ENCODE results near the gene PAPOLA.
"Not testable (repeated sequence)": the region's sequence is repeated elsewhere in the genome, so short reads cannot be mapped to it uniquely, and the experiment has no call there.

Gene PAPOLA

DNA sequence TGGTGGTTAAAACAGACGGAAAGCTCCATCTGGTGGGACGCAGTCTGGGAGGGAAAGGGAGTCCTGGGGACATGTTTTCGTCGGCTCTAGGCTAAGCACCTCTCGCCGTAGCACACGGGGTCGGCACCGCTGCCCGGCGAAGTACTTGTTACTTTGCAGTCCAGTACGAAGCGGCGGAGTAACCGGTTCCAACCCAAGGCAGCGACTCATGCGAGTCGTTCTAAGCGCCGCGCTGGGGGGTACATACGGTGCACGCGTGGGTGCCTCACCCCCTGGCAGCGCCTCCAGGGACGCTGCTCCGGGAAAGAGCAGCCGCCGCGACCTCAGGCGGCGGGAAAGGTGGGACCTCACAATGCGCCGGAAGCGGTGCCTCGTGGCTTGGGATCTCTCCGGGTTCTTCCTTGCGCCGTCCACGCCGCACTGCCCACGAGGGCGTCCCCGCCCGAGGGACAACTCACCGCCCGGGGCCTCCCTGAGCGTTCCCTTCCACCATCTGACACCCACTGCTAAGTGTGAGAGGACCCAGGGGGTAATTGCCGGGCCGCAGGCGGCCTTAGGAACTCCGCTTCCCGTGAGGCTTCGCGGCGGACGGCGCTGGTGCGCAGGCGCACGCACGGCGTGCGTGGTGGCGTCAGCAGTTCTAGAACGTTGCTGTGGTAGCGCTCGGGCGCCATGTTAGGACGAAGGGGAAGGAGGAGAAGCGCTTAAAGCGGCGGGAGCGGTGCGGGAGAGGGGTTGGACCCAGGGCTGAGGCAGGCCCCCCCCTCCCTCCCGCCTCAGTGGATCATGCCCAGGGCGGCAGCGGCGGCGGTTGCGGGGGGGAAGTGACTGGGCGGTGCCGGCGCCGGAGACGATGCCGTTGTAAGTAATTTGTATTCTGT lies at the start of gene PAPOLA:
Gene PAPOLA (plus strand): TSS at position 643 of the 881 bp plus-strand sequence. CDS start 211 bp downstream, at position 854.
- DNase-seq = peak; percentile 98

DNA sequence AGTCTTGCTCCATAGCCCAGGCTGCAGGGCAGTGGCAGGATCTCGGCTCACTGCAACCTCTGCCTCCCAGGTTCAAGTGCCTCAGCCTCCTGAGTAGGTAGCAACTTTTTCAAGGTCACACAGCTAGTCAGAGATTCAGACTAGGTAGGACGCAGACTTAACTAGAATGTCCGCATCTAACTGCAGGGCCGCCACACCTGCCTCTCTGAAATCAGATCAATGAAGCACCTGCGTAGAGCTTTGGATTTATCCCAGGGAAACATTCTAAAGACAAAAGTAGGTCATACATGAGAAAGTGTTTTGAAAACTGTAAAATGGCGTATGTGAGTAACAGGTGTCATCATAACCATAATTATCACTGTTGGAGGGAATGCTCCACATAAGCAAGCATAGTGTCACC lies 49.5 kb upstream of the PAPOLA start:
- no peak for DNase-seq

DNA sequence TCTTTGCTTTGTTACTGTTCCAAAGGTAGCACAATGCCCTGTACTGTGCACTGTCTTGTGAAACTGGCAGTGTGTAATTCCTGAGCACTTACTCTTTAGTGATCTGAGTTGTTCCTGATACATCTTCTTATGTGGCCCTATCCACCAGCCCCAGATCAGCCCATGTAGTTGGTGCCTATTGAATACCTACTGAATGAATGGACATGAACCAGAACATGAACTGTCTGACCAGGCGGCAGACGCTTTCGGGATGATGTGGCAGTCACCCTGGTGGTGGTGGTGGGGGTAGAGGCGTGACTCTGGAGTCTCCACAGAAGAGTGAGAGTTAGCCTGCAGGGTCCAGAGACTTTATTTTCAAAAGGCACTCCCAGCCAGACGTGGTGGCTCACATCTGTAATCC lies 46.6 kb upstream of the PAPOLA start:
- no peak for DNase-seq

DNA sequence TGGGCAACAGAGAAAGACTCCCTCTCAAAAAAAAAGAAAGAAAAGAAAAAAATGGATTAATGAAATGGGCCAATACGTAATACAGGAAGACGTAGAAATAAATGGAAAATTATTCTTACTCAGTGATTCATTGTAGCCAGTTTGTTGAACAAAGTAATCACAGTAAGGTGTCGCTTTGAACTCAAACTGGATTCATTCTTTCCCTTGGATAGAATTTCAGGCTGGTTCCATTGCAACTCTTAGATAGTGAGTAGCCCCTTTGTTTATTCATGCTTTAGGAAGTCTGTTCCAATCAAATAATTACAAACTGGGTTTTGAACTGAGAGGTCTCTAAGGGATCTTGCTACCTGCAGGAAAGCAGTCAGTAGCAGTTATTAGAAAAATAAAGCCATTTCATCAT lies 42.3 kb upstream of the PAPOLA start:
- no peak for DNase-seq

DNA sequence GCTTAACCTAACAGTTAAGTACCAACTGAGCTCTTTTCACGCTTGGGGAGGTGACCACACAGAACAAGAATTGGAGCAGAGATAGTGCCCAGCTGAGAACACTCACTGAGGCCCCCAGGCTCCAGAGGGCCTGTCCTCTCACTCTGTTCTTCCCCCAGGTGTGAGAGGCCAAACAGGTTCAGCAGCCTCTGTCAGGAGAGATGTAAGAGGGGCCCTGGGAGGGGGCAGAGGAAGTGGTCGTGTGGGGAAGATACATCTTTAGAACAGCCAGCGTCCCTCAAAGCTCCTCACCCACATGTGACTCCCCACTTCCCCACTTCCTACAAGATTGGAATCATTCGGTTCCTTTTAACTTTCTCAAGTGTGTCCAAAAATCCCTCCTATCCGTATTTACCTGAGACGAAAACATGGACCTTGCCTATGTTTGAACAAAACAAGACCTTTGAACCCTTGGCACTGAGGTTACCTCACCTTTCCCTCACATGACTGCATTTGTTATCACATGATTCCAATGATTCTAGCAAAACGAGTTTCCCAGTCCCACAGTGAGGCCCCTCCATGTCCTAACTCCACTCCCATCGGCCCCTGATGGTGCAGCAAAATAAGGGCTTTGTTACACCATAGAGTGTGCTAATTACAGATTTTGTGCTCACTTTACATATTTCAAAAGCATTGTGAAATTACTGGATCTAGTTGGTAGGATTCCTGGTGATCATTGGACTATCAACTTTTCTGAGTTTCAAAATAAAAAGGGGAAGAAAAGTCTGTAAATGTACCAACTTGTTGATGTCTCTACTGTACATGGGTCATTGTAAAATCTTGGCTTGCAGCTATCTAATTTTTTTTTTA lies 40.0 kb upstream of the PAPOLA start:
- DNase-seq = no peak

DNA sequence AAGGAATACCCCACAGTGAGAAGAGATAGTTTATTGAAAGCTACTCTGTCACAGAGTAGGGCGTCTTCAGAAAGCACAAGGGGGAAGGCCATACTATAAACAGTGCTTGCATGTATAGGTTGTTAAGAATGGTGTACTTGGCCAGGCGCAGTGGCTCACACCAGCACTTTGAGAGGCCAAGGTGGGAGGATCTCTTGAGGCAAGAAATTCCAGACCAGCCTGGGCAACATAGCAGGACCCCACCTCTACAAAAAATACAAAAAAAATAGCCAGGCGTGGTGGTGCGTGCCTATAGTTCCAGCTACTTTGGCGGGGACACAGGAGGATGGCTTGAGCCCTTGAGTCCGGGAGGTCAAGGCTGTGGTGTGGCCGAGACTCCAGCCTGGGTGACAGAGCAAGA lies 38.0 kb upstream of the PAPOLA start:
- DNase-seq = no peak

DNA sequence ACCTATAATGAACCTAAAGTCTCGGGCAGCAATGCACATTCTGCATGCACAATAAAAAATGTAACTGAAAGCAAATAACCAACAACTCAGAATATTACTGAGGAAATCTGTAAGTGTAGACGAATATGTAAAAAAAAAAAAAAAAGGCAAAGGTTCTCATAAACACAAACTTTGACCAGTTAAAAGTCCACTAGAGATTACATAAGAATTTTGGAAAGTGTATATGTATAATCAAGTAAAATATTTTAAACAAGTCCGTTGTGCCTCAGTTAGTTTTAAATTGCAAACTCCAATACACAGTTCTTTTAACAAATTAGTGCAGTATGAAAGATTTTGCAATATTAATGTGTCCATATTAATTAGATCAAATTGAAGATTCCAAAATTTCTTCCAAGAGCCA lies 35.3 kb upstream of the PAPOLA start:
- no peak for DNase-seq

DNA sequence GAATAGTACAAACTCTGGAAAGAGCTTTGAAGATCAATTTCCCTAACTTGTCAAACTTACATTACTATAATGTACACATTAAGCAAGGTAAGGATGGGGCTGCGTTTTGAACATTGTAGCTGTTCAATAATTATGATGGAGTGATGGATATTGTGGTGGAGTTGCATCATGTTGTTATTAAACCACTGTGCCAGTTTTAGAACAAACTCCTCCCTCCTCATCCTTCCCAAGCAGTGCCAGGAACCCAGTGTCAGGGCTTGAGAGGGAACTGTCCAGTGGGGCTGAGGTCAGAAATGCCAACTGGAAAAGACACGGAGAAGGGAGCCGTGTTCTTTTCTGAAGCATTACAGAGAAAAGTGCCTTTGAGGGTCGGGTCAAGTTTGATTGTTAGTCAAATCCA lies 31.9 kb upstream of the PAPOLA start:
- DNase-seq = no peak

DNA sequence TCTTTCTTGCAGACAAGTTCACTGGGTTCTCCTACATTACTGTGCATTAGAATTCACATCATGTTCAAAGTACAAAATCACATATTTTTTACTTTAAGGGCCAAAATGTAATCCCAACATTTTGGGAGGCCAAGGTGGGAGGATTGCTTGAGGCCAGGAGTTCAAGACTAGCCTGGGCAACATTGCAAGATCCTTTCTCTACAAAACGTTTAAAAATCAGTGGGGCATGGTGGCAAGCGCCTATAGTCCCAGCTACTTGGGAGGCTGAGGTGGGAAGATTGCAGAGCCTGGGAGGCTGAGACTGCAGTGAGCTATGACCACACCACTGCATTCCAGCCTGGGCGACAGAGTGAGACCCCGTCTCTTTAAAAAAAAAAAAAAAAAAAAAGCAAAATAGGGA lies 31.2 kb upstream of the PAPOLA start:
- not testable (repeated sequence) for DNase-seq

DNA sequence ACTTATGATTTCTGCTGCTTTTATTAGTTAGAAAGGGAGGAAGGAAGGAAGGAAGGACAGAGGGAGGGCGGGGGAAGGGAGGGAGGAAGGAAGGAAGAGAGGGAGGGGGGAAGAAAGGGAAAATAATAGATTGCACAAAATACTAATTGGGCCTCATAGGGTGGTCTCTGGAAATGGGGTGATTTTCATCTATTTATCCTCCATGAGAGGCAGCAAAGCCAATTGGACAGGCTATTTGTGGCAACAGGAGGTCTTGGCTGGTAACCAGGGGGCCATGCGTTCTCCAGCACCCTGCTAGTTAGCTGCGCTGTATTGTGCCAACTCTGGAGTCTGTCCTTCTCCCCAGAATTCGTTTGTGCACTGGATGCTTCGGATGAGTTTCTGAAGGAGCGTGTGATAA lies 24.1 kb upstream of the PAPOLA start:
- no peak for DNase-seq

DNA sequence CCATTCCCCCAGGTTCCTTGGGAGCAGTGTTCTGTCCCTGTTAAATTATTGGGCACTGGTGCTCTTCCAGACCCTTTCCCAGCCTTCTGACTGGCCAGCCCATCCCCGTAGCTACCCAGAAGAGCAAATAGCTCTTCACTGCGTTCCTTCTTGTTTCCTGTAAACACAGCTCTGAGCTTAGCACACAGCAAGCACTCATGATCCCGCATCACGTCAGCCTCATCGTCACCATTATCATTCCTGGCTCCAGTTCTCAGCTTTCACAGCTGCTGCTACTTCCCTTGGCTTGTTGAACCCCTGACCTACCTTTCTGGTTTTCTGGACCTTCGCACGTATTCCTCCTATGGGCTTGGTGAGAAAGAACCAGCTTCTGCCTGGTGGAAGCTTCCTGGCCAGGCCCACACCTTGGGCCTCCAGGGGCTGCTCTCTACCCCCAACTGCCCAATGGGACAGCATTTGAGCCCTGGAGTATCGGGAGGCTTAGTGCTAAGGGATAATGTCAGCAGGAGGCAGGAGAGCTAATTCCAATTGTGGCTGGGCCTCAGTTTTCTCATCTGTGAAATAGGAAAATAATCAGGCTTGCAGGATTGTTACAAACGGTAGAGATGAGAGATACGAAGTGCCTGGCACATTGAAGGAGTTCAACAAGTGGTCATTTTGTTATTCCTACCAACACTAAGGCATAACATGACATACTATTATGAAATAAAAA lies 22.6 kb upstream of the PAPOLA start:
- no peak for DNase-seq

DNA sequence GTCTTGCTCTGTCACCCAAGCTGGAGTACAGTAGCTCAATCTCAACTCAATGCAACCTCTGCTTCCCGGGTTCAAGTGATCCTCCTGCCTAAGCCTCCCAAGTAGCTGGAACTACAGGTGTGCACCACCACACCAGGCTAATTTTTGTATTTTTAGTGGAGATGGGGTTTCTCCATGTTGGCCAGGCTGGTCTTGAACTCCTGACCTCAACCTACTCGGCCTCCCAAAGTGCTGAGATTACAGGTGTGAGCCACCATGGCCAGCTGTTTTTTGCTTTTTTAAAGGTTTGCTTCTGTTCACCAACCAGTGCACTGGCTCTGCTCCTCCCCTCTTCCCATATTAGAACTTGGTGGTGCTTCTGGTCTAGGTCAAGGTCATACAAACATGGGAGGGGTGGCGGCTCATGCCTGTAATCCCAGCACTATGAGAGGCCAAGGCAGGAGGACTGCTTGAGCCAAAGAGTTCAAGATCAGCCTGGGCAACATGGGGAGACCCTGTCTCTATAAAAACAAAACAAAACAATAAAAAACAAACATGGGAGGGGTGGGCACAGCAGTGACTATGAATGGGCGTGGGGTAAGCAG lies 20.4 kb upstream of the PAPOLA start:
- DNase-seq = no peak

DNA sequence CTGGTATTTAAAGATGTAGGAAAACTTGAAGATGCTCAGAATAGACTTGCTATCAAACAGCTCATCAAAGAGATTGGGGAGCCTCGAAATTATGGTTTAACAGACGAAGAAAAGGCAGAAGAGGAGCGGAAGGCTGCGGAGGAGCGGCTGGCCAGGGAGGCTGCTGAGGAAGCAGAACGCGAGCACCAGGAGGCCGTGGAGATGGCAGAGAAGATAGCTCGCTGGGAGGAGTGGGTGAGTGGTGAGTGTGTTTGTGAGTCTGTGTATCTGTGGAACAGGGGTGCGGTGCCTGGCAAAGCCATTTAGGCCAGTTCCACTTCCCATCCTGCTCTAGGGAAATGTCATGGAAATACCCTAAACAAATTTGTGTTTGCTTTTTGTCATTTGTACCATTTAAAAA lies 19.2 kb upstream of the PAPOLA start:
- DNase-seq = no peak

DNA sequence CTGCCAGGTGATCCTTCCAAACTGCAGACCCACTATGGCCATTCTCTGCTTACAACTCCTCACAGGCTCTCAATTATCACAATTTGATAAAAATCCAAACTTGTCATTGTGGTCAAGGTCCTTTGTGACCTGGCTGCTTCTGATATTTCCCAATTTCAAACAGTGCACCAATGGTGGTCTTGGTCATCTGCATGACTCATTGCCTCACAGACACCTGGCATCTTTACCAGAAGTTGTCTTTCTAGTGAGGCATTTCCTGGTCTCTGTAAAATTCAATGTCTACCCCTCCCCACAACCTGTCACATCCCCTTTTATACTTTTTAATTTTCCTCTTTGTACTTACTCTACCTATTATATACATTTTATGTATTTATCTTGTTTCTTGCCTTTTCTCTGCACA lies 17.8 kb upstream of the PAPOLA start:
- DNase-seq = no peak

DNA sequence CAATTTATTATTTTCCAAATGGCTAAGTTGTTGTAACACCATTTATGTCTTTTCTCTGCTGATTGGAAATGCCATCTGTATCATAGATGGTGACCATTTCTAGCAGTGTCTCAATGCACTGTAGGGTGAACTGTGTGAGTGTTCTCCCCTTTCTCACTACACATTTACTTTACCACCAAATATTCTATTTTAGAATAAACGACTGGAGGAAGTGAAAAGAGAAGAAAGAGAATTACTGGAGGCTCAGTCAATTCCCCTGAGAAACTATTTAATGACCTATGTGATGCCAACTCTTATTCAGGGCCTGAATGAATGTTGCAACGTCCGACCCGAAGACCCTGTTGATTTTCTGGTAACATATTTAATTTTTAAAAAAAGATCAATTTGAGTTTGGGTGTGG lies 15.5 kb upstream of the PAPOLA start:
- DNase-seq = no peak

DNA sequence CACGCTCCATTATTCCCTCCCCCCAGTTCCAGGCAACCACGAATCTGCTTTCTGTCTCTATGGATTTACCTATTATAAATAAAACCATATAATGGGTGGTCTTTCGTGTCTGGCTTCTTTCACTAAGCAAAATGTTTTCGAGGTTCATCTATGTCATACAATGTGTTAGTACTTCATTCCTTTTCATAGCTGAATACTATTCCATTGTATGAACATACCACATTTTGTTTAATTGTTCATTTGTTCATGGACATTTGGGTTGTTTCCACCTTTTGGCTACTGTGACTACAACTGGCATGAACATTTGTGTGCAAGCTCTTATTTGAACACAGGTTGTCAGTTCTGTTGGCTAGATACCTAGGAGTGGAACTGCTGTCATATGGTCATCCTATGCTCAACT lies 12.9 kb upstream of the PAPOLA start:
- DNase-seq = no peak

DNA sequence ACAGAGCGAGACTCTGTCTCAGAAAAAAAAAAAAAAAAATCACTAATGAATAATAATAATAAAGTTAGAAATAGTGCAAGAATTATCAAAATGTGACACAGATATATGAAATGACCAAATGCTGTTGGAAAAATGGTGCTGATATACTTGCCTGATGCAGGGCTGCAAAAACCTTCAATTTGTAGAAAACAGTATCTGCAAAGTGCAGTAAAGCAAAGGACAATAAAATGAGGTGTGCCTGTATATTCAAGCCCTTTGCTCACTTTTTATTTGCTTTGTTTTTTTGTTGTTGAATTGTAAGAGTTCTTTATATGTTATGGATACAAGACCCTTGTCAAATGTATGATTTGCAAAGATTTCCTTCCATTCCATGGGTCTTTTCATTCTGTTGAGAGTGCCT lies 9.0 kb upstream of the PAPOLA start:
- no peak for DNase-seq

DNA sequence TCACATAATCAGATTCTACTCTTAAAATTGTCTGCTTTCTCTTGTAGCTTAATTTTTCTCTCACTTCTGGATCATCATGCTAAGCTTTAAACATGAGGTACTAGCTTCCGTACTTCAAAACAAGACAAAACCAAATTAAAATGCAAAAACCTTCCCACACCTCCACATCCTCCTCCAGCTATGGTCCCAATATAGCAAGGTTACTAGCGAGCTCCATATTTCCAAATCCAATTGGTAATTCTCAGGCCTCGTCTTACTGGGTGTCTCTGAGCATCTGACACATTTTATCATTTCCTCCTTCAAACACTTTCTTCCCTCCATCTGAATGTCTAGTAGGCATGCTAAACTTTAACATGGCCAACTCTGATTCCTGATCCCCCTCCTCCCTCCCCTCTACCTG lies 7.9 kb upstream of the PAPOLA start:
- DNase-seq = no peak

DNA sequence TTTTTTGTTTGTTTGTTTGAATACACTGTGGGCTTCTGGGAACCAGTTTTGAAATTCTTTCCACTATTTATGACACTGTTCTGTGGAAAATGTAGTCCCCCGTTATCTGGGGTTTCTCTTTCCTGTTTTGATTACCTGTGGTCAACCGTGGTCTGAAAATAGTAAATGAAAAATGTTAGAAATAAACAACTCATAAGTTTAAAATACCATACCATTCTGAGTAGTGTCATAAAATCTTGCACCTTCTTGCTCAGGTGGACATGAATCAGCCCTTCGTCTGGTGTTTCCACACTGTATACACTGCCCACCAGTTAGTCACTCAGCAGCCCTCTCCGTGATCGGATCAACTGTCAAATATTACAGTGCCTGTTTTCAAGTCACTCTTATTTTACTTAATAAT lies 5.1 kb upstream of the PAPOLA start:
- no peak for DNase-seq

DNA sequence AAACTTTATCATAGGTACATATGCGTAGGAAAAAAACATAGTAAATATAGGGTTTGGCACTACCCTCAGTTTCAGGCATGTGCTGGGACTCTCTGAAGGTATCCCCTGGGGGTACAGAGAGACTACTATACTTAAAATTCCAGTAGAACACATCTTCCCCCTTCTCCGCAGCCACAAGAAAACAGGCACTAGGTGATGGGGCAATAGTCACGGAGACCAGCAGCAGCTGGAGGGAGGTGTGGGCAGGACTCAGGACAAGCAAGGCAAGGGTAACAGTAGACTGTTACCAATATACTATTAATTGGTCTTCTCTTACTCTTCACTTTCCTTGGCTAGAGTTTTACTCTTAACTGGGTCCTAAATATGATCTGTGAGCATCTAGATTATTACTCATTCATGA lies 4.6 kb upstream of the PAPOLA start:
- DNase-seq = no peak

DNA sequence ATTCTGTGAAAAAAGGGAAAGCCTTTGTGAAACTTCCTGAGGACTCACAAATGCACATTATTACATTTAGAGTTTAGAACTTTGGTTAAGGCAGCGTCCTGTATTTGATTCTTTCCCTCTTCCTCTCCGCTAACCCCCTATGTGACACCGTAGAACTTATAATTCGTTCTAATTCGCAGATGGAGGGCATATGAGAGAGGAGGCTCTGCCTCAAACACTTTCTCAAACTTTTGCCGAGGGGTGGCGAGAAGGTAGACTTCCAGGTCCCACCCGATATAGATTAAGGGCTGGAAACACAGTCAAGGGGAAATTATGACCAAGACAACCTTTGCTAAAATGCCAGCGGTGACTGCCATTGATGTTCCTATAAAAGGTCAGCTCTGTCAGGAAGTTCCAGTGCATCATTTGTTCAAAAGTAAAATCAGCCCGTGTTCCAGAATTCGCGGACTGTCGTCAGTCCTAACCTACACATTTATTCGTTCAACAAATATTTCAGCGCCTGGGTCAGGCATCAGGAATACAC lies 904 bp upstream of the PAPOLA start:
- no peak for DNase-seq

DNA sequence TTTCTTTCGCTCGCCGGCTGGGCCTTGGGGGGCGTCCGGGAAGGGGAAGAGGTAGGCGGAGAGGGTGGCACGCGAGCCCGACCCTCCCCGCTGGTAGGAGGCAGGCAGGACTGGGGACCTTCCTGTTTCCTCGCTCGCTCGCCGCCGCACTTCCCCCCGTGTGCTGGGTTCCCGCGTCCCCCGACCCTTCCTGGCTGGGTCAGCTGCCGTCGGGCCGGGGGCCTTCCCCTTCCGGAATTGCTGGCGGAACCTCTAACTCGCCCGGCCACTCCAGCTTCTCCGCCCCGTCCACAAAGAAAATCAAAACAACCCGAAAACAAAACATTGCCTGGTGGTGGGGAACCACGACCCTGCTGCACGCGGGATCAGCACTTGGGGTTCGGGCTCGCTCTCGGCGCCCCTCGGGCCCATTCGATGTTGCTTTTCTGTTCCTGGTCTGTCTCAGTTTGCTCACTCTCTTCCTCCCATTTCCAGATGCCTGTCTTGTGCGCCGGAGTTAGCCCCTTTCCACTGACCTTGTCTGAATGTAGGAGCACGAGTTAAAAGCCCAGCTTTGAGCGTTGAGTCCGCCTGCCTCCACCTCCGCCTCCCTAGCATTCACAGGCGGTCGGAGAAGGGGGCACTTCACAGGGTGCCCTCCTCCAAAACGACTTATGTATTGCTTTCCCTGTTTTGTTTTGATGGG lies 581 bp downstream of the PAPOLA start:
- no peak for DNase-seq
